Endothelial cell of umbilical vein (primary cell): ENCODE measurements around the gene USP34. TPM values are rescaled to one million over a fixed set of nuclear protein-coding genes. Genes with fewer than 3 reads are reported as not detected.

Experiments
- BruUV-seq: library from RNA; stranded (reverse); fragments of 400-500 nt; replicated peaks from 2 replicates; lab custom pipeline; 2021; lab: Mats Ljungman, UMichigan
- CTCF ChIA-PET: fragments of 300-600, 350-600 bp; sonication (Branson Sonifier 250); formaldehyde crosslinking; loops from one replicate; lab custom pipeline; 2021; ENCODE audit warnings: antibody characterized with exemption, inconsistent platforms; lab: Charles Lee
- POLR2A ChIA-PET: fragments of 300-600, 350-600 bp; sonication (Branson Sonifier 250); formaldehyde crosslinking; loops from one replicate; lab custom pipeline; 2021; ENCODE audit warnings: antibody characterized with exemption, inconsistent platforms; lab: Charles Lee
- DNase-seq: peaks from one replicate; pipeline ENCODE4 v3.0.0-alpha.2; 2011; ENCODE audit warnings: low read depth, low spot score
- FAIRE-seq: peaks from 2 replicates; lab custom pipeline; 2011; peaks lifted over from hg19 to GRCh38; lab: Jason Lieb, UNC
- H2AFZ ChIP-seq: 2 replicates; pipeline ENCODE4 v1.6.0; 2012; ENCODE audit warnings: low read depth, low read length, control low read depth, inconsistent platforms
- H3K27ac ChIP-seq: 2 replicates; pipeline ENCODE4 v1.5.1; 2011; ENCODE audit warnings: low read depth, mild to moderate bottlenecking, control low read depth, low read length, moderate library complexity; ENCODE audit not compliant: insufficient read depth
- H3K27me3 ChIP-seq, 2 experiments: 2 replicates each; pipeline versions ENCODE4 v1.6.0 to v1.6.1; 2011; ENCODE audit warnings: low read length in 2 of 2, mixed read lengths in 1 of 2; ENCODE audit not compliant: control insufficient read depth in 2 of 2, insufficient read depth in 2 of 2
- H3K36me3 ChIP-seq, 2 experiments: 2 replicates in 1 of 2; 3 replicates in 1 of 2; pipeline ENCODE4 v1.5.1; 2011; ENCODE audit warnings: low read length in 2 of 2, mild to moderate bottlenecking in 1 of 2, moderate library complexity in 1 of 2; ENCODE audit not compliant: control insufficient read depth in 2 of 2, insufficient read depth in 2 of 2; ENCODE audit errors: extremely low read depth in 1 of 2
- H3K4me1 ChIP-seq: 3 replicates; pipeline ENCODE4 v1.5.1; 2011; ENCODE audit warnings: mild to moderate bottlenecking, low read length; ENCODE audit not compliant: control insufficient read depth, insufficient read depth; ENCODE audit errors: extremely low read depth
- H3K4me2 ChIP-seq: 2 replicates; pipeline ENCODE4 v1.6.1; 2011; ENCODE audit warnings: low read length, control low read depth, mixed read lengths; ENCODE audit not compliant: insufficient read depth
- H3K4me3 ChIP-seq, 3 experiments: fragments of 200-600 bp in 1 of 3; sonication (generic), shearing (Covaris generic) in 1 of 3; replicated peaks in 1 of 3; 2 replicates each; pipeline ENCODE4 v1.5.1; 2011 to 2016; ENCODE audit warnings: control low read depth in 3 of 3, low read length in 3 of 3, mild to moderate bottlenecking in 2 of 3, inconsistent platforms in 1 of 3, low read depth in 1 of 3, moderate library complexity in 1 of 3; ENCODE audit not compliant: insufficient read depth in 1 of 3
- H3K79me2 ChIP-seq: 2 replicates; pipeline ENCODE4 v1.6.0; 2012; ENCODE audit warnings: low read length, inconsistent platforms; ENCODE audit not compliant: control insufficient read depth, insufficient read depth
- H3K9ac ChIP-seq: replicated peaks from 2 replicates; pipeline ENCODE3; 2011; ENCODE audit warnings: low read length, control low read depth; ENCODE audit not compliant: insufficient read depth; ENCODE audit errors: extremely low read depth
- H3K9me1 ChIP-seq: replicated peaks from 3 replicates; pipeline ENCODE4 v1.6.0; 2011; ENCODE audit warnings: mild to moderate bottlenecking, low read length; ENCODE audit not compliant: control insufficient read depth, insufficient read depth; ENCODE audit errors: extremely low read depth
- H3K9me3 ChIP-seq: replicated peaks from 2 replicates; pipeline ENCODE4 v1.5.1; 2012; ENCODE audit warnings: low read length, inconsistent platforms; ENCODE audit not compliant: control insufficient read depth, insufficient read depth
- H4K20me1 ChIP-seq: replicated peaks from 2 replicates; pipeline ENCODE3; 2011; ENCODE audit warnings: mild to moderate bottlenecking, low read length; ENCODE audit not compliant: control insufficient read depth, insufficient read depth; ENCODE audit errors: extremely low read depth
- CTCF ChIP-seq, 2 donors: IDR thresholded peaks; 1 replicate in 1 of 2; 2 replicates in 1 of 2; pipeline ENCODE4 v1.5.1; 2011; ENCODE audit warnings: low read length in 2 of 2, mild to moderate bottlenecking in 2 of 2, moderate library complexity in 2 of 2, control low read depth in 1 of 2, inconsistent platforms in 1 of 2, low read depth in 1 of 2; ENCODE audit not compliant: insufficient read depth in 1 of 2; ENCODE audit errors: extremely low read depth in 1 of 2
- EZH2 ChIP-seq: IDR thresholded peaks from 2 replicates; pipeline ENCODE4 v1.6.1; 2012; ENCODE audit warnings: borderline replicate concordance, low read depth, mild to moderate bottlenecking, moderate library complexity, low read length, inconsistent platforms; ENCODE audit not compliant: severe bottlenecking
- FOS ChIP-seq: IDR thresholded peaks from 2 replicates; pipeline ENCODE4 v1.6.1; 2011; ENCODE audit warnings: mild to moderate bottlenecking, low read length, moderate library complexity, borderline replicate concordance; ENCODE audit not compliant: insufficient read depth
- GATA2 ChIP-seq: IDR thresholded peaks from 2 replicates; pipeline ENCODE4 v1.7.0; 2011; ENCODE audit warnings: low read depth, mild to moderate bottlenecking, moderate library complexity, mixed read lengths, low read length; ENCODE audit not compliant: insufficient read length, insufficient read depth
- JUN ChIP-seq: IDR thresholded peaks from 2 replicates; pipeline ENCODE4 v1.6.1; 2011; ENCODE audit warnings: borderline replicate concordance, low read depth; ENCODE audit not compliant: insufficient read length, insufficient read depth
- MYC ChIP-seq: IDR thresholded peaks from one replicate; pipeline ENCODE4 v1.6.1; 2011; ENCODE audit warnings: mild to moderate bottlenecking, low read depth, low read length
- POLR2A ChIP-seq: IDR thresholded peaks from 2 replicates; pipeline ENCODE4 v1.6.1; 2012; ENCODE audit warnings: low read depth, mild to moderate bottlenecking, control low read depth, low read length
- POLR2AphosphoS5 ChIP-seq: IDR thresholded peaks from 2 replicates; pipeline ENCODE4 v1.6.1; 2012; ENCODE audit warnings: low read depth, mild to moderate bottlenecking, control low read depth, low read length, moderate library complexity; ENCODE audit not compliant: insufficient read depth
- dilution Hi-C: fragments of 300-500 bp; cut with MboI; formaldehyde crosslinking; loops from one replicate; pipeline ENCODE4 v1.15.0; 2019; ENCODE audit warnings: low sequenced_read_pairs; ENCODE audit not compliant: extremely low pct_ligation_motif_present
- intact Hi-C: fragments of 100-400 bp; cut with micrococcal nuclease; formaldehyde crosslinking; loops from one replicate; pipeline ENCODE4 v1.10.0; 2022
- polyA plus RNA-seq, 4 experiments: library from polyadenylated mRNA; depleted of rRNA in 3 of 4; stranded (reverse) in 3 of 4; unstranded in 1 of 4; fragments of >200 nt; gene quantifications; 2 replicates each; pipeline versions ENCODE4 v1.2.1 to v1.2.3, GENCODE V29; 2011 to 2012; ENCODE audit warnings: missing spikeins in 1 of 4
- total RNA-seq: library from RNA; stranded (reverse); gene quantifications from 2 replicates; pipeline ENCODE4 v1.2.3, GENCODE V29; 2021
- TF ChIP-seq, protein P1 (sequence below): IDR thresholded peaks from 2 replicates; pipeline ENCODE4 v1.6.1; 2011; ENCODE audit not compliant: insufficient read depth, insufficient read length

USP34 gene
- total and polyA plus RNA-seq, 2 donors (not counting 3 experiments of a cell fraction or from before 2014, with no cell fraction given) = 46.3 to 96.9 TPM

DNA sequence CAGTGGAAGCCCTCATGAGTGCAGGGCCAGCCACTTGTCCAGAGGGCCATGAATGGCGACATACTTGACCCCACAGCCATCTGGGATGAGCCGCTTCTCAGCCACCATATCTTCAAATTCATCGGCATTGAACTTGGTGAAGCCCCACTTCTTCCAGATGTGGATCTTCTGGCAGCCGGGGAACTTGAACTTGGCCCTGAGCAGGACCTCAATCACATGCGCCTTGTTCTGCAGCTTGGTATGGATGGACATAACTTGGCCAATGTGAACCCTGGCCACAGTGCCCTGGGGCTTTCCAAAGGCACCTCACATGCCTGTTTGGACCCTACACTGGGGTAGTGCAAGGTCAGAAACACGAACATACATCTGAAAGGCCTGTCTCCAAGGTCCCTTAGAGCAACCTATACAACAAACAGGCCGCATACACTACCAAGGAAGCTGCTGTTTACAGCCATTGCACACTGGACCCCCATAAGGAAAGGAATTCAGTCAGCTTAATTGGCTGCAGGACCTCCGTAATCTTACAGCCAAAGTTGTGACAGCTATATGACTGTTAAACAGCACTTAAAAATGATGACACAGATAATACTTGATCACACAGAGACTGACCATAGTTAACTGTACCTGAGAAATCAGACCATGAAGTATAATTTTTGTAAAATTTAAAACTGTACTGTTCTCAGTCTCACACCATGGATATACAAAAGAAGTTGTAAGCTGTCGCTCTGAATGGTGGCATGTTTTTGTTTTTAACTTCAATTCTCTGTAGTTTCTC, 53.8 kb downstream of the USP34 start:
- no peak for TF ChIP-seq POLR2A
- TF ChIP-seq, protein P1, sequence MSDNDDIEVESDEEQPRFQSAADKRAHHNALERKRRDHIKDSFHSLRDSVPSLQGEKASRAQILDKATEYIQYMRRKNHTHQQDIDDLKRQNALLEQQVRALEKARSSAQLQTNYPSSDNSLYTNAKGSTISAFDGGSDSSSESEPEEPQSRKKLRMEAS = no peak
- TF ChIP-seq CTCF (IDR thresholded peaks at IDR 0.05; ENCODE audit: extremely low read depth in 1 of 2, insufficient read depth in 1 of 2, low read depth in 1 of 2, low read length in 2 of 2) = no peak
- TF ChIP-seq FOS = no peak
- TF ChIP-seq MYC = no peak
- TF ChIP-seq JUN = no peak
- TF ChIP-seq GATA2 = no peak
- TF ChIP-seq POLR2AphosphoS5 = no peak
- TF ChIP-seq EZH2 = no peak
- Histone ChIP-seq H3K36me3 (peaks cover 0 to 4% of the 10 kb centered on the region in 2 experiments), H3K27ac (no peak overlapping the region), H3K4me2 (no peak overlapping the region), H3K9me1 (no peaks in the 10 kb centered on the region), H3K79me2 (peaks cover 65% of the 10 kb centered on the region), H4K20me1 (peaks cover 3% of the 10 kb centered on the region), H3K4me3 (no peak overlapping the region), H3K9ac (no peak overlapping the region), H3K9me3 (no peaks in the 10 kb centered on the region), H3K4me1 (peaks cover 6% of the 10 kb centered on the region), H3K27me3 (no peaks in the 10 kb centered on the region), H2AFZ (no peak overlapping the region)
- dilution Hi-C loops (no loop called here), intact Hi-C loops (no loop called here)
- POLR2A ChIA-PET = no interaction called here
- CTCF ChIA-PET = interaction anchor here (0.8 to 2.2 kb wide), 4 partner anchors 9 to 26 kb away, joined by 3 to 8 read pairs (median 3); no protein-coding TSS in a partner anchor
- FAIRE-seq = no peak
- BruUV-seq = no TSS peak
- DNase-seq = no peak
